SK-N-SH (cell line): ENCODE results near the gene SLC66A2. TPM values are rescaled to one million over a fixed set of nuclear protein-coding genes. Genes with fewer than 3 reads are reported as not detected.

Experiments
- CTCF ChIA-PET: fragments of 300-600, 350-600 bp; formaldehyde crosslinking; extraction: SDS; loops from one replicate; lab custom pipeline; 2021; lab: Yijun Ruan, JAX
- POLR2A ChIA-PET: fragments of 350-600 bp; sonication (Branson Sonifier 250); formaldehyde crosslinking; extraction: SDS; loops from one replicate; lab custom pipeline; 2020; ENCODE audit warnings: antibody characterized with exemption, inconsistent platforms; lab: Yijun Ruan, JAX
- DNase-seq: peaks from one replicate; pipeline ENCODE4 v3.0.0; 2012
- H2AFZ ChIP-seq: fragments of 200-600 bp; sonication (generic); 2 replicates; pipeline ENCODE4 v1.8.1; 2016; ENCODE audit warnings: antibody characterized with exemption, mild to moderate bottlenecking, low read depth
- H3F3A ChIP-seq: fragments of 200-600 bp; sonication (generic); replicated peaks from 2 replicates; pipeline ENCODE3; 2016; ENCODE audit warnings: antibody characterized with exemption, mild to moderate bottlenecking; ENCODE audit not compliant: insufficient read depth
- H3K27ac ChIP-seq, 2 experiments: fragments of 200-500 bp in 1 of 2; fragments of 200-600 bp in 1 of 2; sonication (Bioruptor generic) in 1 of 2; sonication (generic), shearing (Covaris generic) in 1 of 2; 2 replicates each; pipeline versions ENCODE4 v1.5.1 to v1.6.1; 2014 to 2016; ENCODE audit warnings: low read depth in 2 of 2, inconsistent platforms in 1 of 2, low read length in 1 of 2, mild to moderate bottlenecking in 1 of 2, mixed read lengths in 1 of 2
- H3K27me3 ChIP-seq: fragments of 200-600 bp; sonication (generic), shearing (Covaris generic); 2 replicates; pipeline ENCODE4 v1.6.1; 2016; ENCODE audit warnings: mixed run types; ENCODE audit not compliant: insufficient read depth
- H3K36me3 ChIP-seq, 2 experiments: fragments of 200-500 bp in 1 of 2; fragments of 200-600 bp in 1 of 2; sonication (Bioruptor generic) in 1 of 2; sonication (generic) in 1 of 2; replicated peaks in 1 of 2; 2 replicates each; pipeline versions ENCODE3 to v1.5.1; 2014 to 2016; ENCODE audit warnings: low read length in 1 of 2, mild to moderate bottlenecking in 1 of 2; ENCODE audit not compliant: insufficient read depth in 2 of 2, control insufficient read depth in 1 of 2
- H3K4me1 ChIP-seq, 2 experiments: fragments of 200-500 bp in 1 of 2; fragments of 200-600 bp in 1 of 2; sonication (Bioruptor generic) in 1 of 2; sonication (generic), shearing (Covaris generic) in 1 of 2; 2 replicates each; pipeline versions ENCODE4 v1.5.1 to v1.6.1; 2014 to 2016; ENCODE audit warnings: low read depth in 1 of 2, low read length in 1 of 2, mixed run types in 1 of 2; ENCODE audit not compliant: insufficient read depth in 2 of 2, control insufficient read depth in 1 of 2
- H3K4me2 ChIP-seq: fragments of 200-600 bp; sonication (generic), shearing (Covaris generic); 2 replicates; pipeline ENCODE4 v1.6.1; 2017; ENCODE audit warnings: mixed run types
- H3K4me3 ChIP-seq, 2 experiments: fragments of 200-500 bp in 1 of 2; fragments of 200-600 bp in 1 of 2; sonication (Bioruptor generic) in 1 of 2; sonication (generic), shearing (Covaris generic) in 1 of 2; 2 replicates each; pipeline versions ENCODE4 v1.5.1 to v1.8.1; 2014 to 2016; ENCODE audit warnings: low read depth in 2 of 2, inconsistent platforms in 1 of 2, low read length in 1 of 2, mild to moderate bottlenecking in 1 of 2, mixed read lengths in 1 of 2, moderate library complexity in 1 of 2
- H3K79me2 ChIP-seq: fragments of 200-600 bp; sonication (generic); 2 replicates; pipeline ENCODE4 v1.8.1; 2017; ENCODE audit warnings: mild to moderate bottlenecking; ENCODE audit not compliant: insufficient read depth
- H3K9ac ChIP-seq: fragments of 200-600 bp; sonication (generic); 2 replicates; pipeline ENCODE4 v1.6.1; 2017; ENCODE audit warnings: mixed run types
- H3K9me2 ChIP-seq: fragments of 200-600 bp; sonication (generic); 2 replicates; pipeline ENCODE4 v1.6.1; 2017; ENCODE audit warnings: mixed run types
- H3K9me3 ChIP-seq: fragments of 200-600 bp; sonication (generic); 2 replicates; pipeline ENCODE4 v1.6.1; 2017; ENCODE audit warnings: mixed run types, mild to moderate bottlenecking, moderate library complexity
- H4K20me1 ChIP-seq: fragments of 200-600 bp; sonication (generic); 2 replicates; pipeline ENCODE4 v1.6.1; 2017; ENCODE audit warnings: mild to moderate bottlenecking, mixed run types; ENCODE audit not compliant: insufficient read depth
- CHD2 ChIP-seq: fragments of 150-350 bp; IDR thresholded peaks from 2 replicates; pipeline ENCODE4 v1.6.1; 2018; ENCODE audit warnings: low read length; ENCODE audit not compliant: partially characterized antibody
- CTCF ChIP-seq: fragments of 200-600 bp; sonication (generic); IDR thresholded peaks from 2 replicates; pipeline ENCODE4 v1.6.1; 2017; ENCODE audit warnings: antibody characterized with exemption, mild to moderate bottlenecking, moderate library complexity
- ELF1 ChIP-seq: IDR thresholded peaks from 2 replicates; pipeline ENCODE4 v1.4.0; 2012
- EP300 ChIP-seq, 2 experiments: IDR thresholded peaks; 2 replicates each; pipeline versions ENCODE4 v1.4.0 to v1.6.1; 2012; ENCODE audit warnings: borderline replicate concordance in 1 of 2, low read depth in 1 of 2, low read length in 1 of 2
- EZH2phosphoT487 ChIP-seq: fragments of 200-600 bp; sonication (generic); IDR thresholded peaks from 2 replicates; pipeline ENCODE4 v1.6.1; 2017; ENCODE audit warnings: low read depth, mixed run types, mild to moderate bottlenecking, antibody characterized with exemption, moderate library complexity, borderline replicate concordance
- FOSL2 ChIP-seq: IDR thresholded peaks from 2 replicates; pipeline ENCODE4 v1.4.0; 2012; ENCODE audit warnings: low read depth, mild to moderate bottlenecking, moderate library complexity, borderline replicate concordance
- FOXJ3 ChIP-seq: sonication (generic); formaldehyde crosslinking; IDR thresholded peaks from 2 replicates; pipeline ENCODE4 v1.5.1; 2020; ENCODE audit warnings: mild to moderate bottlenecking, missing genetic modification reagents
- FOXM1 ChIP-seq: IDR thresholded peaks from 2 replicates; pipeline ENCODE4 v1.4.0; 2012; ENCODE audit warnings: low read depth, mild to moderate bottlenecking
- GABPA ChIP-seq: IDR thresholded peaks from 2 replicates; pipeline ENCODE4 v1.4.0; 2012; ENCODE audit warnings: low read depth, mild to moderate bottlenecking
- JUND ChIP-seq: IDR thresholded peaks from 2 replicates; pipeline ENCODE4 v1.4.0; 2012
- MEF2A ChIP-seq: IDR thresholded peaks from 2 replicates; pipeline ENCODE4 v1.4.0; 2012; ENCODE audit warnings: low read depth, borderline replicate concordance
- NRF1 ChIP-seq: IDR thresholded peaks from 2 replicates; pipeline ENCODE4 v1.6.1; 2012; ENCODE audit warnings: low read depth, mild to moderate bottlenecking, low read length
- RAD21 ChIP-seq: IDR thresholded peaks from 2 replicates; pipeline ENCODE4 v1.6.1; 2012; ENCODE audit warnings: mild to moderate bottlenecking, low read length
- RFX5 ChIP-seq: IDR thresholded peaks from 2 replicates; pipeline ENCODE4 v1.6.1; 2012; ENCODE audit warnings: mild to moderate bottlenecking, improper control_type of control experiment, low read length
- RXRA ChIP-seq: IDR thresholded peaks from 2 replicates; pipeline ENCODE4 v1.4.0; 2012; ENCODE audit warnings: low read depth, mild to moderate bottlenecking, borderline replicate concordance
- SIN3A ChIP-seq: IDR thresholded peaks from 2 replicates; pipeline ENCODE4 v1.6.1; 2012; ENCODE audit warnings: low read depth, mild to moderate bottlenecking, low read length, moderate library complexity, borderline replicate concordance
- TAF1 ChIP-seq: IDR thresholded peaks from 2 replicates; pipeline ENCODE4 v1.6.1; 2012; ENCODE audit warnings: low read depth, mild to moderate bottlenecking, low read length, moderate library complexity, borderline replicate concordance
- TCF12 ChIP-seq: IDR thresholded peaks from 2 replicates; pipeline ENCODE4 v1.4.0; 2012
- USF2 ChIP-seq: fragments of 150-350 bp; IDR thresholded peaks from 2 replicates; pipeline ENCODE4 v1.6.1; 2017; ENCODE audit warnings: antibody characterized with exemption, low read length, low read depth, borderline replicate concordance
- YY1 ChIP-seq: IDR thresholded peaks from 2 replicates; pipeline ENCODE4 v1.4.0; 2012; ENCODE audit warnings: low read depth, mild to moderate bottlenecking
- WGBS: methylation state at CpG from one replicate; pipeline ENCODE4 v1.1.6; 2017; ENCODE audit warnings: low lambda C conversion rate; 5-methylcytosine and 5-hydroxymethylcytosine counted together
- polyA plus RNA-seq, 3 experiments: library from polyadenylated mRNA; depleted of rRNA; stranded (reverse); fragments of >200 nt; gene quantifications; 2 replicates each; pipeline ENCODE4 v1.2.3, GENCODE V29; 2012
- TF ChIP-seq, protein P1 (sequence below): fragments of 150-350 bp; IDR thresholded peaks from 2 replicates; pipeline ENCODE4 v1.6.1; 2016; ENCODE audit warnings: mild to moderate bottlenecking, low read depth, low read length
- TF ChIP-seq, protein P2 (sequence below): IDR thresholded peaks from 2 replicates; pipeline ENCODE4 v1.4.0; 2012; ENCODE audit warnings: low read depth
- TF ChIP-seq, protein P3 (sequence below): IDR thresholded peaks from 2 replicates; pipeline ENCODE4 v1.4.0; 2012; ENCODE audit warnings: low read depth, borderline replicate concordance

SLC66A2 gene
- polyA plus RNA-seq, 1 of the 3 experiments (the other 2 are of a cell fraction): 14.5 TPM

DNA sequence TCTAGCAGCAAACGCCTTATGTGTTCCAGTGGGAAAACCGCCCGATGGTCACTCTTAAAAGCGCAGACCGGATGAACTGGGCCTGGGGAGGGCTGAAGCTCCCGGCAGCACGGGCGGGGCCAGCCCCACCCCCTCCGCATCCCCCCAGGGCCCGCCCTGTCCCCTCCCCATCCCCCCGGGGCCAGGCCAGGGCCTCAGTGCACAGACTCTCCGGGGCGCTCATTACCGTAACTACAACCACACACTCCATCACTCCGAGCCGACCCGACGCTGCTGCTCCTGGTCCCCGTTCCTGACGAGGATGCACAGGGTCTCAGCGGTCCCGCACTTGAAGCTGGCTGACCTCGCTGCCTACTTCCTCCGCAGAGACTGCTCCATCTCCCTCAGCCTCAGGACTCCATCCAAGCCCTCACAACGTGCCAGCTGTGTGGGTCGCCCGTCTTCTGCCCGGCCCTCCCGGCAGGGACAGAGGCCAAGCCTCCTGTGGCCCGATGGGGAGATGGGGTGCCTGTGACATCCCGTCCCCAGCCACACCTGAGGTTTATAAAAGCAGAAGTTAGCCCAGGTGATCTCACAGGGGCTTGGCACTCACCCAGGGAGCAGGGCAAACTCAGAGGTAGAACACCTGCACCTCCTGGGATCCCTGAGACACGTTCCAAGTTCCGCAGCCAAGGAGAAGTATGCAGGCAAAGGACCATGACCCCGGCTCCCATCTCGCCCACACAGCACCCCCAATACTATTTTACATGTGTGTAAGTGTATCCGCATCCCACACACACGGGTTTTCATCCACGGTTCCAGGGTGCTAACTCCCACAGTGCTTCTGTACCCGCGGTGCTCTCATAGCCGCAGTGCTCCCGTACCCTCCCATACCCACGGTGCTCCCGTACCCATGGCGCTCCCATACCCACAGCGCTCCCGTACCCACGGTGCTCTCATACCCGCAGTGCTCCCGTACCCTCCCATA lies 36.0 kb downstream of the SLC66A2 start:
- ChIA-PET POLR2A (no interaction called here), CTCF (no interaction called here)
- Histone ChIP-seq H3K9me2 (no peaks in the 10 kb centered on the region), H3K4me2 (no peak overlapping the region), H3K79me2 (no peaks in the 10 kb centered on the region), H3K4me1 (no peaks in the 10 kb centered on the region), H3K27me3 (no peaks in the 10 kb centered on the region), H3F3A (no peaks in the 10 kb centered on the region), H3K9ac (no peak overlapping the region), H3K4me3 (no peak overlapping the region), H3K9me3 (no peaks in the 10 kb centered on the region), H3K27ac (no peak overlapping the region), H2AFZ (no peak overlapping the region), H3K36me3 (peaks cover 4 to 5% of the 10 kb centered on the region in 2 experiments), H4K20me1 (no peaks in the 10 kb centered on the region)
- TF ChIP-seq FOXJ3 (no peak), GABPA (no peak), YY1 (no peak), EZH2phosphoT487 (no peak), RXRA (no peak), EP300 (IDR thresholded peaks at IDR 0.05; ENCODE audit: borderline replicate concordance in 1 of 2, low read depth in 1 of 2, low read length in 1 of 2) (no peak), FOSL2 (no peak), ELF1 (no peak), SIN3A (no peak), USF2 (no peak), CHD2 (no peak)
- TF ChIP-seq, protein P1, sequence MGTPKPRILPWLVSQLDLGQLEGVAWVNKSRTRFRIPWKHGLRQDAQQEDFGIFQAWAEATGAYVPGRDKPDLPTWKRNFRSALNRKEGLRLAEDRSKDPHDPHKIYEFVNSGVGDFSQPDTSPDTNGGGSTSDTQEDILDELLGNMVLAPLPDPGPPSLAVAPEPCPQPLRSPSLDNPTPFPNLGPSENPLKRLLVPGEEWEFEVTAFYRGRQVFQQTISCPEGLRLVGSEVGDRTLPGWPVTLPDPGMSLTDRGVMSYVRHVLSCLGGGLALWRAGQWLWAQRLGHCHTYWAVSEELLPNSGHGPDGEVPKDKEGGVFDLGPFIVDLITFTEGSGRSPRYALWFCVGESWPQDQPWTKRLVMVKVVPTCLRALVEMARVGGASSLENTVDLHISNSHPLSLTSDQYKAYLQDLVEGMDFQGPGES: no peak
- TF ChIP-seq, protein P2, sequence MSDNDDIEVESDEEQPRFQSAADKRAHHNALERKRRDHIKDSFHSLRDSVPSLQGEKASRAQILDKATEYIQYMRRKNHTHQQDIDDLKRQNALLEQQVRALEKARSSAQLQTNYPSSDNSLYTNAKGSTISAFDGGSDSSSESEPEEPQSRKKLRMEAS: no peak
- peak; percentile 21 for DNase-seq
- WGBS: 98% methylated on average over 34 of the region's 50 CpGs

DNA sequence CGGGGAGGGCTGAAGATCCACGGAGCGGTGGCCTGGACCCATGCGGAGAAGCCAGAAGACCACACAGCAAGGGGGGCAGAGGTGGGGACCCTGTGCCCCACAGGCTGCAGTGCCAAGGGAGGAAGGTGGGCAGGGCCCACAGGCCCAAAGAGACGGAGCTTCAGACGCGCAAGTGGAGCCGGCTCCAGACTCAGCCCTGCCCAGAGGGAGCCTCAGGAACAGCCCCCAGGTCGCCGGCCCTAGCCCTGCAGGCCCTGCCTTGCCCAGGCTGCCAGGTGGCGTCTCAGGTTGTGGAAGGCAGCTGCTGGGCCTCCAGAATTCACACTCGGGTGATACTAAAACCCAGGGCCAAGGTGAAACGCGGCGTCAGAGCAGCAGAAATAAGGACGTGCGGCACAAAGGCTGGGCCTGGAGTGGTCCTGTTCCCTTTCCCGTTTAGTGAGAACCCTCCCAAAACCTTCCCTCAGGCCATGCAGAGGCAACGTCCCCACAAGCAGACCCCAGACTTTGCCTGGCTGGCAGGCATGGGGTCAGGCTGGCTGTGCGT lies 36.8 kb downstream of the SLC66A2 start:
- no peaks in the 10 kb centered on the region for H3K79me2 ChIP-seq
- H3K4me2 ChIP-seq: no peak overlapping the region
- WGBS: 96% methylated on average over 14 of the region's 20 CpGs
- no peaks in the 10 kb centered on the region for H3K4me1 ChIP-seq
- H2AFZ ChIP-seq: no peak overlapping the region
- H3K9ac ChIP-seq: no peak overlapping the region
- H4K20me1 ChIP-seq: no peaks in the 10 kb centered on the region
- ChIA-PET POLR2A (no interaction called here), CTCF (no interaction called here)
- no peaks in the 10 kb centered on the region for H3K27me3 ChIP-seq
- H3K9me3 ChIP-seq: no peaks in the 10 kb centered on the region
- H3K4me3 ChIP-seq: no peak overlapping the region
- H3K36me3 ChIP-seq: peaks cover 4 to 5% of the 10 kb centered on the region in 2 experiments
- no peaks in the 10 kb centered on the region for H3F3A ChIP-seq
- H3K27ac ChIP-seq: no peak overlapping the region
- DNase-seq: no peak
- H3K9me2 ChIP-seq: no peaks in the 10 kb centered on the region
- TF ChIP-seq EP300 (IDR thresholded peaks at IDR 0.05; ENCODE audit: borderline replicate concordance in 1 of 2, low read depth in 1 of 2, low read length in 1 of 2) (no peak), TAF1 (no peak), TCF12 (no peak), EZH2phosphoT487 (no peak), FOXM1 (no peak), SIN3A (no peak), CTCF (no peak), RFX5 (no peak), MEF2A (no peak), RAD21 (no peak), NRF1 (no peak), JUND (no peak)
- TF ChIP-seq, protein P3, sequence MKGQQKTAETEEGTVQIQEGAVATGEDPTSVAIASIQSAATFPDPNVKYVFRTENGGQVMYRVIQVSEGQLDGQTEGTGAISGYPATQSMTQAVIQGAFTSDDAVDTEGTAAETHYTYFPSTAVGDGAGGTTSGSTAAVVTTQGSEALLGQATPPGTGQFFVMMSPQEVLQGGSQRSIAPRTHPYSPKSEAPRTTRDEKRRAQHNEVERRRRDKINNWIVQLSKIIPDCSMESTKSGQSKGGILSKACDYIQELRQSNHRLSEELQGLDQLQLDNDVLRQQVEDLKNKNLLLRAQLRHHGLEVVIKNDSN: no peak
